Suprapubic skin (tissue), 4 donors: Measurements from ENCODE around the gene PCDHB14.
"Not testable (repeated sequence)": the region's sequence is repeated elsewhere in the genome, so short reads cannot be mapped to it uniquely, and the experiment has no call there.

ENCODE experiments used
- EP300 ChIP-seq: sonication (generic); formaldehyde crosslinking; IDR thresholded peaks from one replicate; pipeline ENCODE4 v1.6.1; 2017; ENCODE audit warnings: antibody characterized with exemption
- POLR2A ChIP-seq, 2 donors: fragments of 450-650 bp; IDR thresholded peaks; one replicate each; pipeline ENCODE4 v1.6.1; 2017; ENCODE audit warnings: antibody characterized with exemption in 2 of 2, mild to moderate bottlenecking in 2 of 2, moderate library complexity in 2 of 2
- POLR2AphosphoS5 ChIP-seq, 3 donors: sonication (generic); formaldehyde crosslinking; IDR thresholded peaks; one replicate each; pipeline ENCODE4 v1.6.1; 2017; ENCODE audit warnings: antibody characterized with exemption in 3 of 3
- TF ChIP-seq, protein P1 (sequence below), 2 donors: fragments of 200-600 bp in 1 of 2; fragments of 450-650 bp in 1 of 2; sonication (generic) in 1 of 2; IDR thresholded peaks; one replicate each; pipeline ENCODE4 v1.5.1; 2016 to 2019; ENCODE audit warnings: antibody characterized with exemption in 2 of 2, mild to moderate bottlenecking in 1 of 2, moderate library complexity in 1 of 2

DNA sequence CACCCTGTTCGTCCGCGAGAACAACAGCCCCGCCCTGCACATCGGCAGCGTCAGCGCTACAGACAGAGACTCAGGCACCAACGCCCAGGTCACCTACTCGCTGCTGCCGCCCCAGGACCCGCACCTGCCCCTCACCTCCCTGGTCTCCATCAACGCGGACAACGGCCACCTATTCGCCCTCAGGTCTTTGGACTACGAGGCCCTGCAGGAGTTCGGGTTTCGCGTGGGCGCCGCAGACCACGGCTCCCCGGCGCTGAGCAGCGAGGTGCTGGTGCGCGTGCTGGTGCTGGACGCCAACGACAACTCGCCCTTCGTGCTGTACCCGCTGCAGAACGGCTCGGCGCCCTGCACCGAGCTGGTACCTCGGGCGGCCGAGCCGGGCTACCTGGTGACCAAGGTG, 12.8 kb downstream of the PCDHB14 start:
- TF ChIP-seq, protein P1, sequence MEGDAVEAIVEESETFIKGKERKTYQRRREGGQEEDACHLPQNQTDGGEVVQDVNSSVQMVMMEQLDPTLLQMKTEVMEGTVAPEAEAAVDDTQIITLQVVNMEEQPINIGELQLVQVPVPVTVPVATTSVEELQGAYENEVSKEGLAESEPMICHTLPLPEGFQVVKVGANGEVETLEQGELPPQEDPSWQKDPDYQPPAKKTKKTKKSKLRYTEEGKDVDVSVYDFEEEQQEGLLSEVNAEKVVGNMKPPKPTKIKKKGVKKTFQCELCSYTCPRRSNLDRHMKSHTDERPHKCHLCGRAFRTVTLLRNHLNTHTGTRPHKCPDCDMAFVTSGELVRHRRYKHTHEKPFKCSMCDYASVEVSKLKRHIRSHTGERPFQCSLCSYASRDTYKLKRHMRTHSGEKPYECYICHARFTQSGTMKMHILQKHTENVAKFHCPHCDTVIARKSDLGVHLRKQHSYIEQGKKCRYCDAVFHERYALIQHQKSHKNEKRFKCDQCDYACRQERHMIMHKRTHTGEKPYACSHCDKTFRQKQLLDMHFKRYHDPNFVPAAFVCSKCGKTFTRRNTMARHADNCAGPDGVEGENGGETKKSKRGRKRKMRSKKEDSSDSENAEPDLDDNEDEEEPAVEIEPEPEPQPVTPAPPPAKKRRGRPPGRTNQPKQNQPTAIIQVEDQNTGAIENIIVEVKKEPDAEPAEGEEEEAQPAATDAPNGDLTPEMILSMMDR (IDR thresholded peaks at IDR 0.05) = not testable (repeated sequence)
- not testable (repeated sequence) for TF ChIP-seq POLR2AphosphoS5 (IDR thresholded peaks at IDR 0.05); EP300; POLR2A (IDR thresholded peaks at IDR 0.05)
